Activated T-helper 1 cell treated with anti-CD3 and anti-CD28 coated beads, Interleukin-12 subunit alpha, Interleukin-12 subunit beta, Interleukin-2, Interleukin-4 antibody, amounts not matched to agents 30 ng/mL and 10 ng/mL and 1 ng/mL, durations not matched to agents 14 hours and 24 hours and 36 hours (primary cell): ENCODE data around the gene BUD23. TPM values are rescaled to one million over a fixed set of nuclear protein-coding genes. Genes with fewer than 3 reads are reported as not detected.

ENCODE experiments used
- DNase-seq: peaks from one replicate; pipeline ENCODE4 v3.0.0; 2021; ENCODE audit warnings: low spot score
- H3K27ac Mint-ChIP-seq: one replicate; pipeline ENCODE4 v1.8.0; 2021; ENCODE audit warnings: mild to moderate bottlenecking, mixed read lengths
- H3K27me3 Mint-ChIP-seq: one replicate; pipeline ENCODE4 v1.8.0; 2022; ENCODE audit warnings: mild to moderate bottlenecking, moderate library complexity, mixed read lengths; ENCODE audit not compliant: insufficient read depth
- H3K36me3 Mint-ChIP-seq: one replicate; pipeline ENCODE4 v1.8.0; 2021; ENCODE audit warnings: low read depth, mixed read lengths
- H3K4me1 Mint-ChIP-seq: one replicate; pipeline ENCODE4 v1.8.0; 2021; ENCODE audit warnings: low read depth, mixed read lengths
- H3K4me3 Mint-ChIP-seq: one replicate; pipeline ENCODE4 v1.8.0; 2021; ENCODE audit warnings: mild to moderate bottlenecking, moderate library complexity, mixed read lengths
- H3K9me3 Mint-ChIP-seq: one replicate; pipeline ENCODE4 v1.8.0; 2021; ENCODE audit warnings: mixed read lengths
- intact Hi-C: fragments of 100-400 bp; cut with micrococcal nuclease; formaldehyde crosslinking; loops from one replicate; pipeline ENCODE4 v1.15.1; 2024
- total RNA-seq: library from RNA; stranded (reverse); gene quantifications from 2 replicates; pipeline ENCODE4 v1.2.3, GENCODE V29; 2022

Gene BUD23
- total RNA-seq, 1 donor from 2014 or later: 128 TPM

- peaks cover 14% of the 10 kb centered on the region for H3K4me1 Mint-ChIP-seq
- H3K27ac Mint-ChIP-seq: peak overlapping the region; percentile 93
- intact Hi-C loops: loop anchor here (1.0 to 10.0 kb wide), 14 partner anchors 19 to 2001 kb away; partner anchors contain the start of genes BAZ1B, BCL7B, BUD23 and DNAJC30
- H3K27me3 Mint-ChIP-seq: peaks cover 3% of the 10 kb centered on the region
- no peaks in the 10 kb centered on the region for H3K9me3 Mint-ChIP-seq
- H3K4me3 Mint-ChIP-seq: peak overlapping the region; percentile 94
- DNase-seq: no peak
- H3K36me3 Mint-ChIP-seq: no peaks in the 10 kb centered on the region
Measured at GRCh38 chr7:73737491-73738219, 54.3 kb downstream of the BUD23 start.

- Mint-ChIP-seq H3K4me1 (peaks cover 14% of the 10 kb centered on the region), H3K4me3 (peak overlapping the region; percentile 94), H3K9me3 (no peaks in the 10 kb centered on the region), H3K36me3 (no peaks in the 10 kb centered on the region), H3K27ac (peak overlapping the region; percentile 93), H3K27me3 (peaks cover under 1% of the 10 kb centered on the region)
- intact Hi-C loops: loop anchor here (1.0 to 10.0 kb wide), 14 partner anchors 20 to 2001 kb away; partner anchors contain the start of genes BAZ1B, BCL7B, BUD23 and DNAJC30
- peak; percentile 28 for DNase-seq
Measured at GRCh38 chr7:73738220-73738611, 54.8 kb downstream of the BUD23 start.

DNA sequence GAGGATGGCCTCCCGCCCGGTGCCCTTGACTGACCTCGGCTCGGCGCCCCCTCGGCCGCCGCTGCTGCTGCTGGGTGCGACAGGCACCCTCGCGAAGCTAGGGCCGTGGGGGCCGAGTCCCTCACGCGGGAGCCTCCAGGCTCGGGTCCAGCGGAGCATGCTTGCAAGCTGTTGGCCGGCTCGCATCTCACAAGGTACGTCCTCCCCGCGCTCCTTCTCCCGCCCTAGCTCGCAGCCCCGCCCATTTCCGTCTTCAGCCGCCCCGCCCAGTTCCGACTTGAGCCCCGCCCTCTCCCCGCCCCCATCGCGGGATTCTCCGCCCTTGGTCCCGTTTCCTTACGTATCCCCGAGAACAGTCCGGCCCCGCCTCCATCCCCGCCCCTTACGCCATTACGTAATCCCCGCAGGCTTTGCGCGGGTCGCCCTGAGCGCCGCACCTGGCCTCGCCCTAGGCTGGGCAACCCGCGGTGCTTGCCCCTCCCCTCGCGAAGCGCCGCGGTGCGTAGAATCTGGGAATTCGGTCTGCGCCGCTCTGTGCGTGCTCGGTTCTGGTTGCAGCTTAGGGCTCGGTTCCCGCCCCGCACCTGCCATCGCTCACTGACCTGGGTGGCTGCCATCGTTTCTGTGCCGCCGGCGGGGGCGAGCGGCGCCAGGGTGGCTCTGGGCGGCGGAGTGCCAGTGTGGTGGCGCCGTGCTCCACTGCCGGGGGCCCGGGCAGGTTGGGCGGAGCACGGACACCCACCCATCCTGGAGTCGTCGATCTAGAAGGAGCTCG lies 55.4 kb downstream of the BUD23 start, which contains the start of gene ABHD11:
Gene ABHD11, minus strand, starts transcription at position 191 of the 775 bp plus-strand sequence. Its CDS starts 32 bp downstream, at position 159.
- Mint-ChIP-seq H3K27ac (peak within 1 kb of the TSS; percentile 93), H3K4me3 (peak within 1 kb of the TSS; percentile 94), H3K4me1 (peaks cover 14% of the 10 kb centered on the region), H3K36me3 (no peaks in the 10 kb centered on the region), H3K9me3 (no peaks in the 10 kb centered on the region), H3K27me3 (peaks cover 2% of the 10 kb centered on the region)
- peak; percentile 95 for DNase-seq
- intact Hi-C loops: loop anchor here (1.0 to 10.0 kb wide), 14 partner anchors 20 to 2000 kb away; partner anchors contain the start of genes BAZ1B, BCL7B, BUD23 and DNAJC30

GRCh38 chr7:73739387-73739767 lies 56.0 kb downstream of the BUD23 start:
- no peaks in the 10 kb centered on the region for H3K36me3 Mint-ChIP-seq
- peaks cover 3% of the 10 kb centered on the region for H3K27me3 Mint-ChIP-seq
- peak overlapping the region; percentile 94 for H3K4me3 Mint-ChIP-seq
- H3K27ac Mint-ChIP-seq: peak overlapping the region; percentile 79
- no peak for DNase-seq
- intact Hi-C loops: loop anchor here (2.0 to 10.0 kb wide), 5 partner anchors 103 to 1999 kb away; partner anchors contain the start of genes FZD9, HIP1, LIMK1 and METTL27
- peaks cover 13% of the 10 kb centered on the region for H3K4me1 Mint-ChIP-seq
- no peaks in the 10 kb centered on the region for H3K9me3 Mint-ChIP-seq

DNA sequence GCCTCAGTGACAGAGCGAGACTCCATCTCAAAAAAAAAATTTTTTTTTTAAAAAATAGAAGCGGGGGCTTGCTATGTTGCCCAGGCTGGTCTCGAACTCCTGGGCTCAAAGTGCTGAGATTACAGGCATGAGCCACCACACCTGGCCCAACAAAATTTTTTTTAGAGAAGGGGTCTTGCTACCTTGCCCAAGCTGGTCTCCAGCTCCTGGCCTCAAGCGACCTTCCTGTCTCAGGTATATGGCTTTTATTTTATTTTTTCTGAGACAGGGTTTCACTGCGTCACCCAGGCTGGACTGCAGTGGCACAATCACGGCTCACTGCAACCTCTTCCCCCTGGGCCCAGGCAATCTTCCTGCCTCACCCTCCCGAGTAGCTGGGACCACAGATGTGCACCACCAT lies 56.8 kb downstream of the BUD23 start:
- H3K4me1 Mint-ChIP-seq: peaks cover 6% of the 10 kb centered on the region
- DNase-seq: no peak
- peaks cover 3% of the 10 kb centered on the region for H3K27me3 Mint-ChIP-seq
- no peak overlapping the region for H3K27ac Mint-ChIP-seq
- peak overlapping the region; percentile 56 for H3K4me3 Mint-ChIP-seq
- H3K36me3 Mint-ChIP-seq: no peaks in the 10 kb centered on the region
- intact Hi-C loops: no loop called here
- H3K9me3 Mint-ChIP-seq: no peaks in the 10 kb centered on the region

GRCh38 chr7:73740771-73741170 lies 57.4 kb downstream of the BUD23 start:
- Mint-ChIP-seq H3K27ac (no peak overlapping the region), H3K4me3 (peak overlapping the region; percentile 56)

GRCh38 chr7:73741600-73741999 lies 58.2 kb downstream of the BUD23 start:
- Mint-ChIP-seq H3K4me3 (no peak overlapping the region), H3K4me1 (peaks cover 6% of the 10 kb centered on the region), H3K36me3 (no peaks in the 10 kb centered on the region), H3K27me3 (peaks cover 3% of the 10 kb centered on the region), H3K9me3 (no peaks in the 10 kb centered on the region), H3K27ac (no peak overlapping the region)
- intact Hi-C loops: no loop called here
- DNase-seq: no peak

More at GRCh38 chr7:73740771-73741170, 57.4 kb downstream of the BUD23 start:
- Mint-ChIP-seq H3K36me3 (no peaks in the 10 kb centered on the region), H3K9me3 (no peaks in the 10 kb centered on the region), H3K4me1 (peaks cover 6% of the 10 kb centered on the region), H3K27me3 (peaks cover 3% of the 10 kb centered on the region)
- DNase-seq: no peak
- intact Hi-C loops: no loop called here

- Mint-ChIP-seq H3K27ac (no peak overlapping the region), H3K27me3 (peaks cover 3% of the 10 kb centered on the region), H3K4me1 (peaks cover 6% of the 10 kb centered on the region), H3K9me3 (no peaks in the 10 kb centered on the region), H3K4me3 (no peak overlapping the region), H3K36me3 (no peaks in the 10 kb centered on the region)
- intact Hi-C loops: no loop called here
- DNase-seq: no peak
Measured at GRCh38 chr7:73742338-73742752, 58.9 kb downstream of the BUD23 start.

DNA sequence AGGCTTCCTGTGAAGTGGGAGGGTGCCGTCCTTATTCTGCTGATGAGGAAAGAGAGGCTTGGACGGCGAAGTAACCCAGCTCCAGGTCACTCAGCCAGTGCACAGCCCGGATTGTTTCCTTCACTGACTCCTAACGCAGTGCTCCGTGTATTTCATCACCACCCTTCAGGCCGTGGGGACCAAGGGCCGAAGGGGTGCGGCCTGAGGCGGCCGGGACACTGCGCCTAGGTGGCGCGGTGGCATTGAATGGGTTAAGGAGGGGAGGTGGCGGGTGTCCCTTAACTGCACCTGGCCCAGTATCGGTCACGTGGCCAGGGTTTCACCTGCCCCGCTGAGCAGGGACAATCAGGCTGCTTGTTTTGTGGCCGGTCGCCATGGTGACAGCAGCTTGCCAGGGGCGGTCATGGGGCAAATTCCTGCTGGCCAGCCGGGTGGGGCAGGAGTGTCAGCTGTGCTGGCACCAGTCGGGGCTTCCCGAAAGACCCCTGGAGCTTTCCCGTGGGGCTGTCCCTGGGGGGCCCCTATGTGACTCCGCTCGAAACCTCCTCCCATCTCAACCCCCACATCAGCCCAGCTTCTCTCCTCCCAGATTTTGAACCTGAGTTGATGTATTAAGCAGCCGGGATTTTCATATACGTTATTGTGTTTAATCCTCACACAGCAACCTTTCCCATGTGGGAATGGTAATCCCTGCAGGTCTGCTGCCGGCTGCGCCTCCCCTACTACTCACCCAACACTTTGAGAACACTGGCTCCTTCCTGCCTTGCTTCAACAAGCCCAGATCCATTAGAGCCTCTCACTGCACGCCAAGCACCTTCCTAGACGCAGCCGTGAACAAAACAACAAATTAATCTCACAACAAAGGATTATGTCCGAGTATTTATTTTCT lies 59.6 kb downstream of the BUD23 start:
- Mint-ChIP-seq H3K4me3 (no peak overlapping the region), H3K36me3 (no peaks in the 10 kb centered on the region), H3K9me3 (no peaks in the 10 kb centered on the region), H3K27ac (no peak overlapping the region), H3K4me1 (peaks cover 2% of the 10 kb centered on the region), H3K27me3 (peaks cover 3% of the 10 kb centered on the region)
- intact Hi-C loops: no loop called here
- DNase-seq: no peak

- Mint-ChIP-seq H3K4me1 (no peaks in the 10 kb centered on the region), H3K9me3 (no peaks in the 10 kb centered on the region), H3K36me3 (no peaks in the 10 kb centered on the region), H3K27ac (no peak overlapping the region), H3K4me3 (no peak overlapping the region), H3K27me3 (peaks cover 15% of the 10 kb centered on the region)
- intact Hi-C loops: no loop called here
- DNase-seq: no peak
Measured at GRCh38 chr7:73746378-73746777, 63.0 kb downstream of the BUD23 start.
